Stimulated activated effector memory CD8-positive, alpha-beta T cell treated with anti-CD3 and anti-CD28 coated beads, Interleukin-12 subunit alpha, Interleukin-12 subunit beta, amount 100 ng/mL, for 72 hours (primary cell): ENCODE results near the gene SNX21.
"Not testable (repeated sequence)": the region's sequence is repeated elsewhere in the genome, so short reads cannot be mapped to it uniquely, and the experiment has no call there.

ENCODE experiments used
- ATAC-seq: fragments of 150-1000 bp; cut with Tn5 transposase; 2 replicates; pipeline ENCODE4 v1.10.0; 2021
- DNase-seq, 2 donors: peaks; one replicate each; pipeline ENCODE4 v3.0.0; 2021 to 2022; ENCODE audit warnings: low spot score in 2 of 2
- H3K27ac Mint-ChIP-seq: one replicate; pipeline ENCODE4 v1.8.0; 2022; ENCODE audit warnings: mild to moderate bottlenecking, mixed read lengths
- H3K36me3 Mint-ChIP-seq: one replicate; pipeline ENCODE4 v1.8.0; 2022; ENCODE audit warnings: mild to moderate bottlenecking, mixed read lengths
- H3K4me1 Mint-ChIP-seq: one replicate; pipeline ENCODE4 v1.8.0; 2022; ENCODE audit warnings: mixed read lengths
- H3K4me3 Mint-ChIP-seq: one replicate; pipeline ENCODE4 v1.8.0; 2022; ENCODE audit warnings: mild to moderate bottlenecking, mixed read lengths
- H3K9me3 Mint-ChIP-seq: one replicate; pipeline ENCODE4 v1.8.0; 2022; ENCODE audit warnings: mixed read lengths

SNX21 gene, protein sequence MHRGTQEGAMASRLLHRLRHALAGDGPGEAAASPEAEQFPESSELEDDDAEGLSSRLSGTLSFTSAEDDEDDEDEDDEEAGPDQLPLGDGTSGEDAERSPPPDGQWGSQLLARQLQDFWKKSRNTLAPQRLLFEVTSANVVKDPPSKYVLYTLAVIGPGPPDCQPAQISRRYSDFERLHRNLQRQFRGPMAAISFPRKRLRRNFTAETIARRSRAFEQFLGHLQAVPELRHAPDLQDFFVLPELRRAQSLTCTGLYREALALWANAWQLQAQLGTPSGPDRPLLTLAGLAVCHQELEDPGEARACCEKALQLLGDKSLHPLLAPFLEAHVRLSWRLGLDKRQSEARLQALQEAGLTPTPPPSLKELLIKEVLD

DNA sequence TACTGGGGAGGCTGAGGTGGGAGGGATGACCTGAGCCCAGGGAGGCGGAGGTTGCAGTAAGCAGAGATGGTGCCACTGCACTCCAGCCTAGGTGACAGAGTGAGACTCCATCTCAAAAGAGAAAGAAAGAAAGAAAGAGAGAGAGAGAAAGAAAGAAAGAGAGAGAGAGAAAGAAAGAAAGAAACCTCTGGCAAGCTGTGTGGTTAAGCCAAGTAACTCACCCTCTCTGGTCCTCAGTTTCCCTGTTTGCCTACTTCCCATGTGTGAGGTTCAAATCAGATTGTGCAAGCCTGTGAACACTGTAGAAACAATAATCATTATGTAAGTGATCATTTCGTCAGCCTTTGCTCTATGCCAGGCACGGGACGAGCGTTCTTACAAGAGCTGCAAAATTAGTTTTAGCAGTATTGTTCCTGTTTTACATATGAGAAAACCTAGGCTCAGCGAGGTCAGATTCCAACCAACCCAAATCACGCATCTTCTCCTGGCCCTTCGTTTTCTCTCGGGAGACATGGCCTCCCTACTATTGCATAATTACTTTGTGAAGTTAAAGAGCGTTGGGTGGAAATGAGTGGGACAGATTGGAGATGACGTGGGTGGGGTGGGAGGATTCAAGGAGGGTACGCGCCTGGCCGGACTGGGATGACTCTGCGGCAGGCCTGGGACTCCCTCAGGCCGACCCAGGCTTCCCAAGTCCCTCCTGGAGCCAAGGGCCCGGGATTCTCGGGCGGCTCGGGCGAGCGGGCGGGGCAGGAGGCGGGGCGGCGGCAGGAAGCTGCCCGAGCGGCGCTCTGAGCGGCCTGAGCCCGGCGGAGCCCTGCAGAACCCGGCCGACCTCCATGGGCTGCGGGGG, at the start of gene SNX21:
Gene SNX21, plus strand, starts transcription at position 770 of the 853 bp plus-strand sequence. CDS start 121 bp downstream, outside the sequence.
- Mint-ChIP-seq H3K36me3 (peaks cover 6% of the 10 kb centered on the region), H3K4me3 (peak within 1 kb of the TSS; percentile 66), H3K27ac (peak within 1 kb of the TSS; percentile 56), H3K4me1 (peaks cover 10% of the 10 kb centered on the region), H3K9me3 (no peaks in the 10 kb centered on the region)
- DNase-seq (peak; percentile 4 to 62), ATAC-seq (peak; percentile 74)

DNA sequence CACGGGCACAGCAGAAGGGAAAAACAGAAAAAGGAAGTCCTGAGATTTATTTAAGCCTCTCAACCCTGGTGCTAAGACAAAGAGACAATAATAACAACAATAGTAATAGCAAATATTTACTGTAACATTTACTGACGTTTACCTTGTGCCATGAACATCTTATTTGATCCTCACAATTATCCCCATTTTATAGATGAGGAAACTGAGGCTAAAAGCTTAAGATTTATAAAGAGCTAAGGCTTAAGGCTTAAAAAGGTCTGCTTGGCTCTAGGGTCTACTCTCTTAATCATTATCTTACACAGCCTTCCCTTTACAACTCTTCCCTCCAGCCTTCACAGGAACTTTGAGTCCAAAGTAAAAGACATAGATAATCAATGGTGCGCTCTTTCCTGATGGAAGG, 45.2 kb upstream of the SNX21 start:
- Mint-ChIP-seq H3K4me3 (no peak overlapping the region), H3K9me3 (no peaks in the 10 kb centered on the region), H3K36me3 (peaks cover 18% of the 10 kb centered on the region), H3K4me1 (peaks cover 20% of the 10 kb centered on the region), H3K27ac (no peak overlapping the region)
- DNase-seq = no peak
- no peak for ATAC-seq

DNA sequence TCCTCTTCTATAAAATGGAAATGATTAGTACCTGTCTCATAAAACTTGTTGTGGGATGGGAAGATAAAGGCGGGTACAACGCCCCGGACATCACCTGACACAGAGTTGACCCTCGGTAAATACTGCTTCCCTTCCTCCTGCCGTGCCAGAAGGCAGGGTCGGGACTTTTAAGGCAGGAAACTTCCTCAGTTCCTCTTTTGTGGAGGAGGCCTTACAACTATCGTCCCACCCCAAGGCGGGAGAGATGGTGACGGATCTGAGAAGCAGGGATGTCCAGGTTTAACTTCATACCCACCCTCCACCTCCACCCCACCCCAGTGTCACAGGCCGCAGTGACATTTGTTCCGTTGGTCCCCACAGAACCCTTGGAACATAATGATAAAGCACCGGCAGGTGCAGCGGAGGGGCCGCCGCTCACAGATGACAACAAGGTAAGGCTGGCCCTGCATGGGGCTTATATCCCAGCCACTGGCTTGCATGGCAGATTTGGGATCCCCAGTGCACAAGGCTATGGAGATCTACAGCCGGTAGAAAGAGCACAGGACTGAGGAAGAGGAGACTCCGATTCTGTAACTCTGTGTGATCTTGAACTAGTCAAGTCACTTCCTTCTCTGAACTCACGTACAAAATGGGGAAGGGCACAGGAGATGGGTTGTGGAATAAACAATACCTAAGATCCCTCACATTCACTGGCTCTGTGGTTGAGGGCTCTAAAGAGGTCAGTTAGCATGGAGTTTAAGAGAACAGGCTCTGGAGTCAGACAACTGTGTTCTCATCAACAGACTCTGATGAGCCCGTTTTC, 41.1 kb upstream of the SNX21 start:
- H3K27ac Mint-ChIP-seq = peak overlapping the region; percentile 88
- no peaks in the 10 kb centered on the region for H3K9me3 Mint-ChIP-seq
- peaks cover 20% of the 10 kb centered on the region for H3K4me1 Mint-ChIP-seq
- H3K36me3 Mint-ChIP-seq = peaks cover 60% of the 10 kb centered on the region
- DNase-seq = no peak
- peak overlapping the region; percentile 77 for H3K4me3 Mint-ChIP-seq
- ATAC-seq = no peak

DNA sequence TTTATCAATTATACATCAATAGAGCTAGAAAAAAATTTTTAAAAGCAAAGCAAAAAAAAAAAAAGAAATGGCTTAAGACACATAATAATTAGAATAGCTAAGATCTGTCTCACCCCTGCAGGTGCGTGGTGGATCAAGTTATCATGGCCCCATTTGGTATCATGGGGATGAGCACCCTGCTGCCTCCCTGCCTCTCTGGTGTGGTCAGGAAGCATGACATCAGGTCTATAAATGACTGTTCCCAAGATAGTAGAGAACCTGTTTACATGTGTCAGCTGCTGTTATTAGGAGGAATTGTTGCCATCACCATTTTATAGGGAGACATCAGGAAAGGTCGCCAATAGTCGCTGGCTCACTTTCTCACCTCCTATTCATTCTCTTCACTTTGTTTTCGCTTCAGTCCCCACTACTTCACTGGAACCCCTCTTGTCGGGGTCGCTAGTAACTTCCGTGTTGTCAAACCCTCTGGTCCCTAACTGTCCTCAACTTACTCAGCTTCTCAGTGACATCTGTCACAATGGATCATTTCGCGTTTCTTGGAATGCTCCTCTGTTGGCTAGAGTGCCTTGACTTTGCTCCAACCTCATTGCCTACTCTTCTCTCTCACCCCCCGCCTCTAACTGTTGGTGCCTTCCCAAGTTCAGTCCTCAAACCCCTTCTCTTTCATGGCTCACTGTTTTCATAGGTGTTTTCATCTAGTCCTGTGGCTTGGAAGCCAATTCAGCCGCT, 37.1 kb upstream of the SNX21 start:
- H3K27ac Mint-ChIP-seq = peak overlapping the region; percentile 0
- DNase-seq = no peak
- no peak overlapping the region for H3K4me3 Mint-ChIP-seq
- H3K36me3 Mint-ChIP-seq = peaks cover 82% of the 10 kb centered on the region
- peaks cover 23% of the 10 kb centered on the region for H3K4me1 Mint-ChIP-seq
- H3K9me3 Mint-ChIP-seq = no peaks in the 10 kb centered on the region
- ATAC-seq = no peak

DNA sequence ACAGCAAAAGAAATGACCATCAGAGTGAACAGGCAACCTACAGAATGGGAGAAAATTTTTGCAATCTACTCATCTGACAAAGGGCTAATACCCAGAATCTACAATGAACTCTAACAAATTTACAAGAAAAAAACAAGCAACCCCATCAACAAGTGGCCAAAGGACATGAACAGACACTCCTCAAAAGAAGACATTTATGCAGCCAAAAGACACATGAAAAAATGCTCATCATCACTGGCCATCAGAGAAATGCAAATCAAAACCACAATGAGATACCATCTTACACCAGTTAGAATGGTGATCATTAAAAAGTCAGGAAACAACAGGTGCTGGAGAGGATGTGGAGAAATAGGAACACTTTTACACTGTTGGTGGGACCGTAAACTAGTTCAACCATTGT, 36.1 kb upstream of the SNX21 start:
- Mint-ChIP-seq H3K36me3 (peaks cover 82% of the 10 kb centered on the region), H3K27ac (peak overlapping the region; percentile 0), H3K4me1 (peaks cover 17% of the 10 kb centered on the region)
- ATAC-seq, DNase-seq, H3K4me3 Mint-ChIP-seq, H3K9me3 Mint-ChIP-seq: not testable (repeated sequence)

DNA sequence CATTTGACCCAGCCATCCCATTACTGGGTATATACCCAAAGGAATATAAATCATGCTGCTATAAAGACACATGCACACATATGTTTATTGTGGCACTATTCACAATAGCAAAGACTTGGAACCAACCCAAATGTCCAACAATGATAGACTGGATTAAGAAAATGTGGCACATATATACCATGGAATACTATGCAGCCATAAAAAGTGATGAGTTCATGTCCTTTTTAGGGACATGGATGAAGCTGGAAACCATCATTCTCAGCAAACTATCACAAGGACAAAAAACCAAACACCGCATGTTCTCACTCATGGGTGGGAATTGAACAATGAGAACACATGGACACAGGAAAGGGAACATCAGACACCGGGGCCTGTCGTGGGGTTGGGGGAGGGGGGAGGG, 35.6 kb upstream of the SNX21 start:
- H3K9me3 Mint-ChIP-seq, H3K27ac Mint-ChIP-seq, ATAC-seq, H3K4me3 Mint-ChIP-seq, DNase-seq: not testable (repeated sequence)
- H3K4me1 Mint-ChIP-seq = peaks cover 12% of the 10 kb centered on the region
- peaks cover 83% of the 10 kb centered on the region for H3K36me3 Mint-ChIP-seq

DNA sequence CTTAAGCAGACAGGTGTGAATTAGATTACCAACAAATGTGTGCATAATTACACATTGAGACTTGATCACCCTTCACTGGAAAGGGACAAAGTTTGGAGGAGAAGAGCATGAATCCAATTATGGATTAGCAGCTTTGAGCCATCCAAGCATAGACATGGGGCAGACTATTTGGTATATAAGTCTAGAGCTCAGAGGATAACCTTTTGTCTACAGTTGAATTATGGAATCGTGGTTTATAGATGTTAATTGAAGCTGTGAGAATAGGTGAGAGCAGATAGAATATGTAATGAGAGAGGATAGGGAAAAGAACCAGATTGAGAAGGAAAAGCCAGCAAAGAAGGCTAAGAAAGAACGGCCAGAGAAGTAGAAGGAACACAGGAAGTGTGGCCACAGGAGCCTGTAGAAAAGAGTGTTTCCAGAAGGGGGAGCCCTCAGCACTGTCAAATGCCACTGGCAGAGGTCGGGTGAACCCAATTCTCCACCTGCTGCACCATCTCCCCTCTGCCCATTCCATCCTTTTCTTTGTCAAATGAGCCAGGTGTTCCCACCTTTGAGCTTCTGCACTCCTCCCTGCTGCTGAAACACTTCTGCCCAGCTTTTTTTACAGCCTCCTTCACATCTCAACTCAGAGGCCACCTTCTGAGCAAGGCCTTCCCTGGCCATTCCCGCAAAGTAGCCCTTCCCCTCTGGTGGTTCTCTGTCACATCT, 34.5 kb upstream of the SNX21 start:
- peak; percentile 57 to 81 for DNase-seq
- H3K4me3 Mint-ChIP-seq = no peak overlapping the region
- H3K9me3 Mint-ChIP-seq = no peaks in the 10 kb centered on the region
- peaks cover 83% of the 10 kb centered on the region for H3K36me3 Mint-ChIP-seq
- peak; percentile 93 for ATAC-seq
- peaks cover 10% of the 10 kb centered on the region for H3K4me1 Mint-ChIP-seq
- H3K27ac Mint-ChIP-seq = peak overlapping the region; percentile 3

DNA sequence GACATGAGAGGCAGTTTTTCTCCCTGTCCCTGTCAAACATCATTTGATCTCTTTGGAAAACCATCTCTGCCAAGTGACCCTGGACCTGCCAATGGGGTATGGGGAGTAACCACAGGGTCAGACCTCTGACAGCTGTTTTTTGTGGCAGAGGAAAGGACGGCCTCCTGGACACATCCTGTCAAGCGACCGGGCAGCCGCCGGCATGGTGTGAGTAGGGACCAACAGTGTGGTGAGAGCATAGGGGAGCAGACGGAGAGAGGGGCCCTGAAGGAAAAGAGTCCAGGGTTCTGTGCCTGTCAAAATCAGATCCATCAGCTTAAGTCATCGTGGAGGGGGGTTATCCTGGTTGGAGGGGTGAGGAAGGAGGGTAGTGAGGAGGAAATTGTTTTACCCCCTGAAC, 31.7 kb upstream of the SNX21 start:
- no peaks in the 10 kb centered on the region for H3K9me3 Mint-ChIP-seq
- peaks cover 83% of the 10 kb centered on the region for H3K36me3 Mint-ChIP-seq
- DNase-seq = no peak
- ATAC-seq = no peak
- H3K4me3 Mint-ChIP-seq = no peak overlapping the region
- peaks cover 10% of the 10 kb centered on the region for H3K4me1 Mint-ChIP-seq
- H3K27ac Mint-ChIP-seq = no peak overlapping the region

DNA sequence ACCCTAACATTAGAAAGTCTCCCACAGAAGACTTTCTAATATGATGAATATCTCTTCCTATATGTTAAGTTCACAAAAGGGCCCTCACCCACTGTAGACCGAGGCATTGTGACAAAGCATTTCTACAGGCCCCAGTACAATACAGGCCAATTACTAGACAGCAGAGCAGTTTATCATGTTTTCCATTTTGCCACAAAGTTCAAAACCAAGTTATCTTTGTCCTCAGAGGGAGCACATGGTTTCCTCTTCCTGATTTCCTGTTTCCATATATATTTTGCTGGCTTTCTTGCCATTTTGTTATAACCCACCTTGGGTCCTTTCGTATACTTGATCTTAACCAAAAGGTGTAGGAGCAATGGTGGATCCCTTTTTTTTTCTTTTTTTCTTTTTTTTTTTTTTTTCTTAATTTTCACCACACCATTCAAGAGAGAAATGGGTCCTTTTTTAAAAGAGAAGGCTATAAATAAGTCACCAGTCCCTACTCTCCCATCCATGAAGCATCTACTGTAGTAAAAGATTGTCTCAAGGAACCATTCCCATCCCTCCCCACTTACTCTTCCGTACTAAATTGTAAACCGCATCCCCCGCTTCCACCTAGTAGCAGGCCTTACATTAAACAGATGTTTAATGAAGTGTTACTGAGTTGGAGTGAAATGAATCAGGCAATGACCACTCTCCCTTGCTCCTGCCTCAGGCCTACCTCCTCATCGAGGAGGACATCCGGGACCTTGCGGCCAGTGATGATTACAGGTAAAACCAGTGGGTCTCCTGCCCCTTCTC, 23.2 kb upstream of the SNX21 start:
- peak overlapping the region; percentile 76 for H3K27ac Mint-ChIP-seq
- peaks cover 95% of the 10 kb centered on the region for H3K36me3 Mint-ChIP-seq

DNA sequence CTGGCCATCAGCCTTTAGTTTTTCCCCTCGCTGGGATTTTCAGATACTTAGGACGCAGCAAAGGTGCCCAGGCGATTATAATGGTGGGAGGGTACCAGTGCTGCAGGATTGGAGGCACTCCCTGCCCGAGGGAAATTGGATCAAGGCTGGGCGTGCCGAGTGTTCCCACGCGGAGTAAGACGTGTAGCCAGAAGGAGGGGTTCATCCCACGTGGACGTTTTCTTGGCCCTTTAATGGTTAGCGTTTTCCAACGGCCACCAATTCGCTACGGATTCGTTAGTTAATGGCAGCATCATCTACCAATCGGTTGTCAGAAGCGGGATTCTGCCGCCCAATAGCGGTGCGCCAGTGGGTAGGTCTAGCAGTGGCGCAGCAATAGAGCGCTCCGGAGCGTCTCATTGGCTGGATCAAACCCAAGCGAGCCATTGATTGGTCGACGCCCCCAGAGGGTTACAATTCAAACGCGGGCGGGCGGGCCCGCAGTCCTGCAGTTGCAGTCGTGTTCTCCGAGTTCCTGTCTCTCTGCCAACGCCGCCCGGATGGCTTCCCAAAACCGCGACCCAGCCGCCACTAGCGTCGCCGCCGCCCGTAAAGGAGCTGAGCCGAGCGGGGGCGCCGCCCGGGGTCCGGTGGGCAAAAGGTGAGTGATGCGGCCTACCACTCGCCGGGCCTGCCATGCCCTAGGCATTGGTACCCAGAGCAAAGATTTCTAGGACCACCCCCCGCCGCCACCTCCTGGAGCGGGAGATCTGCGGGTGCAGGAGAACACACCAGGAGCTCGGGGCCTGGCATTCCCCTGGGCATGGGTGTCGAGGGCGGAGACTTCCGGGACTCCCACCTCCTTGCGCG, 21.2 kb upstream of the SNX21 start, which contains the start of gene UBE2C:
Gene UBE2C, plus strand, starts transcription at position 488 of the 849 bp plus-strand sequence. Its CDS starts 52 bp downstream, at position 540.
- H3K4me1 Mint-ChIP-seq = peaks cover 20% of the 10 kb centered on the region
- ATAC-seq (peak; percentile 99), DNase-seq (peak; percentile 83 to 97)
- peak within 1 kb of the TSS; percentile 91 for H3K27ac Mint-ChIP-seq
- peaks cover 93% of the 10 kb centered on the region for H3K36me3 Mint-ChIP-seq
- H3K4me3 Mint-ChIP-seq = peak within 1 kb of the TSS; percentile 91
- H3K9me3 Mint-ChIP-seq = no peaks in the 10 kb centered on the region

More for the DNA sequence above, 23.2 kb upstream of the SNX21 start:
- H3K9me3 Mint-ChIP-seq = no peaks in the 10 kb centered on the region
- no peak overlapping the region for H3K4me3 Mint-ChIP-seq
- DNase-seq (no peak), ATAC-seq (no peak)
- peaks cover 20% of the 10 kb centered on the region for H3K4me1 Mint-ChIP-seq

DNA sequence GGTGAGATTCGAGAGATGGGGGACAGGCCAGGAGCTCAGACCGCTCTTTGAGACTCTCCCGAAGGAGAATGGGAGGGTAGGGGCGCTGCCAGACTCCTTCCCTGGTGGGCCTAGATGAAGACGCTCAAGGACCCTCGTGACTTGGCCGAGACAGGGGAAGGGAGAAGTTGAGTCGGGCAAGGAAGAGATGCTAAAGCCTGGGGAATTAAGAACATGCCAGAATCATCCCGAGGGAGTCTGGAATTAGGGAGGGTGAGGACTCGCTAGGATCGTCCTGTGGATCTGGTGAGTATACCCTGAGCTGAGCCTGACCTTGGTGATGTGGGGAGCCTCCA, 20.6 kb upstream of the SNX21 start:
- DNase-seq (no peak), ATAC-seq (no peak)
- Mint-ChIP-seq H3K36me3 (peaks cover 87% of the 10 kb centered on the region), H3K27ac (peak overlapping the region; percentile 91), H3K9me3 (no peaks in the 10 kb centered on the region), H3K4me1 (peaks cover 20% of the 10 kb centered on the region), H3K4me3 (peak overlapping the region; percentile 91)

DNA sequence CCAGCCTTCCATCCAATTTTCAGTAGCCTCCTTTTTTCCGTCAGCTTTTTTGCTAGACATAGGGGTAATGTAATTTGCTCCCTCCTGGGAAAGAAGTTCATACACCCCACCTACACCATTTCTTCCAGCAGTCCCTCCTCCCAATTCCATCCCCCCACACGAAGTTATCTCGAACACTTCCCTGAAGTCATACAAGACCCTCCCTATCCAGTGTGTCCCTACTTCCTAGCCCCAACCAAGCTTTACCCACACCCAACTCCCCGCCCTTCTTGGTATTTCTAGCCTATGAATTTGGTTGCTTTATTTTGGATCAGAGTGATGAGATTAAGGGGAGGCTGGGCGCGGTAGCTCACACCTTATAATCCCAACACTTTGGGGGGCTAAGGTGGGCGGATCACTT, 20.1 kb upstream of the SNX21 start:
- H3K4me1 Mint-ChIP-seq = peaks cover 20% of the 10 kb centered on the region
- peak overlapping the region; percentile 91 for H3K27ac Mint-ChIP-seq
- H3K4me3 Mint-ChIP-seq = peak overlapping the region; percentile 91
- no peaks in the 10 kb centered on the region for H3K9me3 Mint-ChIP-seq
- ATAC-seq (no peak), DNase-seq (no peak)
- peaks cover 82% of the 10 kb centered on the region for H3K36me3 Mint-ChIP-seq

DNA sequence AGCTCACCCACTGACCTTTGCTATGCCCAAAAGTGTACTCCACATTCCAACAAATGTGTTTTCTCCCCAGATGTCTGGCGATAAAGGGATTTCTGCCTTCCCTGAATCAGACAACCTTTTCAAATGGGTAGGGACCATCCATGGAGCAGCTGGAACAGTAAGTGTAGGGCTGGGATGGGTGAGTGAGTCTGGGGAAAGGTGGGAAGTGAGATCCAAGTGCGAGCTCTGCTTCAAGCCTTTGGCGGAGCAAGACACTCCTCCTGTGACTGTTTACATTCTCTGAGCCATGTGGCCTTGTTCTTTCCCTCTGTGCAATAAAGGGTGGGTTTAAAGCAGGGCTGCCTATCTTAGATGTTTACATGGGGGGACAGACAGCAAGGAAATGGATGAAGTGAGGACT, 19.3 kb upstream of the SNX21 start:
- no peak for ATAC-seq
- Mint-ChIP-seq H3K9me3 (no peaks in the 10 kb centered on the region), H3K4me1 (peaks cover 20% of the 10 kb centered on the region), H3K27ac (no peak overlapping the region), H3K4me3 (no peak overlapping the region), H3K36me3 (peaks cover 74% of the 10 kb centered on the region)
- DNase-seq = no peak
